ENCODE data around the gene KIF20A. TPM values are rescaled to one million over a fixed set of nuclear protein-coding genes. Genes with fewer than 3 reads are reported as not detected.
"Not testable (repeated sequence)": the region's sequence is repeated elsewhere in the genome, so short reads cannot be mapped to it uniquely, and the experiment has no call there.

The KIF20A gene
- polyA plus RNA-seq, 1 donor, result 17.5 TPM

GRCh38 chr5:138186002-138186447, 7.1 kb downstream of the KIF20A start:
- DNase-seq, result no peak

DNA sequence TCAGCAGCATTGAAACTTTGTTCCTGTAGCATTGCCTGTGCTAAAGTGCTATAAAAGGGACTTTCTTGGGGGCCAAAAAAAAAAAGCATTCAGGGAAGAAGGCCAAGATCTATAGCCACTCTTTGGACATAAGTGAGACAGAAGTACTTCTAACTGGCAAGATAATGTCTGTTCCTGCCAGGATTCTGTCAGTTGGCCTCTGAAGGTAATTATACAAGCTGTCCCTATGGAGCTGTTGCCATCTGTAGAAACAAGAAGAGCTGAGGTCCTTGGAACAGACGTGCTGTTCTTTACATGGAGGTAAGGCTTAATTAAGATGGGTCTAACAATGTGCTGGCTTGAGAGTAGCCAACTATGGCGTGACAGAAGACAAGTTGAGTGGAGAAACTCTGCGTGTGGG, 9.7 kb downstream of the KIF20A start:
- no peak for DNase-seq

DNA sequence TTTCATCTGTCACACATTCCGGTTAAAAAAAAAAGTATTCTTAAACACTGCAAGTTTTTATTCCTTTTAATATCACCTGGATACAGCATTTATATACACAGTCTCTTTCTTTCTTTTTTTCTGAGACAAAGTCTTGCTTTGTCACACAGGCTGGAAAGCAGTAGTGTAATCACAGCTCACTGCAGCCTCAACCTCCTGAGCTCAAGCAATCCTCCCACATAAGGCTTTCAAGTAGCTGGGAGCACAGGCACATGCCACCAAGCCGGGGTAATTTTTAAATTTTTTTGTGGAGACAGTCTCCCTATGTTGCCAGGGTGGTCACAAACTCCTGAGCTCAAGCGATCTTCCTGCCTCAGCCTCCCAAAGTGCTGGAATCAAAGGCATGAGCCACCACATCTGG, 13.9 kb downstream of the KIF20A start:
- no peak for DNase-seq

GRCh38 chr5:138193859-138194258, 14.9 kb downstream of the KIF20A start:
- not testable (repeated sequence) for DNase-seq

GRCh38 chr5:138210985-138211384, 32.1 kb downstream of the KIF20A start:
- no peak for DNase-seq

- DNase-seq, result no peak
These were observed 33.9 kb downstream of the KIF20A start for GRCh38 chr5:138212828-138213160.

DNA sequence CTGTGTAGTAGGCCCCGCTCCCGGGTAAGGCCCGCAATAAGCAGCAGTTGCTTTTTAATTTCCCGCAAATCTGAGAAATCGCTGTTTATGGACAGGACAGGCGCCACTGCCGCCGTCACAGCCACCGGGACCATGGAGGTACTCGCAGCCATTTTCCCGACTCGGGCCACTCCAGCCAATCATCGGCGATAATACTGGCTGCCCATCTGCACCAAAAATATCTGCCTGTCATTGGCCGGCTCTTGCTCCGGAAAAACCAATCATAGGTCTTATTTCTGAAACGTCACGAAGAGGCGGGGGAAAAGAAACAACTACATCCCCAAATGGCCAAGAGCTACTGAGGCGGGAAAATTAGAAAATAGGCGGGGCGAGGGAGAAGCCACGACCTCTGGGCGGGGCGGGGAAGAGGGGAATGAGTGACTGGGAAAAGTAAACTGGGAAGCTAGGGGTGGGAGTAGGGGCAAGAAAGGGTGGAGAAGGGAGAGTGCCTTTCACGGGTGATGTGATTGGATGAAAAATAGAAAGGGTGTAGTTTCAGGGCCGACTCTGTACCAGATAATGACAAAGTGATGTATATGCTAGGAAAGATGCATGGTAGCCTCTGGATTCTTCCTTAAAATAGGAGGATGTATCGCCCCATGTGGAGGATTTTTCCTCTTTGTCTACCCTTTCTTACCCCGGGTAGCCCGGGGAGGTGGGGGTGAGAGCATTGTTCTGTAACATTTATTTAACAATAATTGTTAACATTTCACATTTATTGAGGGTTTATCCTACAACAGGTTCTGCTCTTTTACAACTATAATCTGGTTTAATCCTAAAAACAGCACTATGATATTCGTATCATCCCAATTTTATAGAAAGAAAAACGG, 34.5 kb downstream of the KIF20A start, which contains the start of gene CDC23:
Gene CDC23, minus strand, starts transcription at position 163 of the 869 bp plus-strand sequence. Its CDS starts 11 bp downstream, at position 152.
- peak; percentile 97 for DNase-seq

- DNase-seq, result no peak
These were observed 37.9 kb downstream of the KIF20A start for GRCh38 chr5:138216799-138217198.

- DNase-seq, result no peak
These were observed 44.6 kb downstream of the KIF20A start for GRCh38 chr5:138223532-138223931.

GRCh38 chr5:138224712-138225111, 45.8 kb downstream of the KIF20A start:
- DNase-seq, result no peak

- no peak for DNase-seq
These were observed 48.0 kb downstream of the KIF20A start for GRCh38 chr5:138226910-138227309.

DNA sequence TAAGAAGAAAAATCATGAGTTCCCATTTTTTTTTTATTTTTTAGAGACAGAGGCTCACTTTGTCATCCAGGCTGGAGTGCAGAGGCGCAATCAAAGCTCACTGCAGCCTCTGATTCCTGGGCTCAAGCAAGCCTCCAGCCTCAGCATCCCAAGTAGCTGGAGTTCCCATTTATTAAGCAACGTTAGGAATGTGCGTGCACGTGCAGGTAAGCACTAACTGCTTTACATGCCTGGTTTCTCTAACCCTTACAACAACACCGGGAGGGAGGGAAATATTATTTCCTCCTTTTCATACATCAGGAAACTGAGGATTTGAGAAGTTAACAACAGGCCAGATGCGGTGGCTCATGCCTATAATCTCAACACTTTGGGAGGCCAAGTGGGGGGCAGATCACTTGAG, 50.5 kb downstream of the KIF20A start:
- DNase-seq, result no peak

DNA sequence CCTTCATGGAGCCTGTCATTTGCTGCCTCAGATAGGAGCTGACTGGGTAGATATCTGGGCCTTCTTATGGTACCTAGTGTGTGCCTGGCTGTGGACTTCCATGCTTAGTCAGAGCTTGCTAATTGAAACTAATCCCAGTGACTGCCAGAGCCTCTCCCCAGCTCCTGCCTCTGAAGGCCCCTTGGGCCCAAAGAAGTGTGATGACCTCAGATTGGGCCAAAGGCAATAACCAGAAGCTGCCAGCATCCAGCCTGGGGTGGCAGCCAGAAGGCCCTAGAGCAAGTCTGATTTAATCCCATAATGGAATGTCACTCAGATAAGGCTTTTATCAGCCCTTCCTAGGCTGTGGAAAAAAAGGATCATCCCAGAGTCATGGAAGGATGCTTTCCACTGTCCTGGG, 51.3 kb downstream of the KIF20A start:
- DNase-seq, result no peak

DNA sequence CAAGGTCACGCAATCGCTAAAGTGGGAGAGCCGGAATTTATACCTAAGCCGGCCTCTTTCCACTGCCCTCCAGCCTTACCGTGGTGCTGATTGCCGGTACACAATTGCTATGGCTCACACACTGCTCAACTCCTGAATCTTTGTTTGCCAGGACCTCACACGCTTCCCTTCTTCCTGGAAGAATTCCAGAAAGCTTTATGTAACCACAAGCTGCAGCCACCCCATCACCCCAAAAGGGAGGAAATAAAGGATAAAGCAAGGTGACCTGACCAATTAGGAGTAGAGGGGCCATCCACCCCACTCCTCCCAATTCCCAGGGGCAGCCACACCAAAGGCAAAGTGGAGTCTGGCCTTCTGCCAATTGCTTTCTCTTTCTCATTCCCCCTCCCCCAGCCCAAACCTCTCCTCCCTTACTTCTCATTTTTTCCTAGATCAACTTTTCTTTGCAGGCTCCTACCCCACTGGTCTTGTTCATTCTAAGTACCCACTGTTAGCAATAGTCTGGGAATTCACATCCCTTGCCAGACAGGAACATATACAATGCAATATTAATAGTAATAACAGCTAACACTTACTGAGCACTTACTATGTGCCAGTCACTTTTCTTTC, 52.2 kb downstream of the KIF20A start:
- no peak for DNase-seq

GRCh38 chr5:138233280-138233679, 54.4 kb downstream of the KIF20A start:
- DNase-seq, result no peak

GRCh38 chr5:138234651-138235050, 55.7 kb downstream of the KIF20A start:
- DNase-seq, result no peak

Other genes starting within 250 kb of the KIF20A start
- 24.6 TPM for gene FAM13B, start 146.0 kb upstream of the KIF20A start, polyA plus RNA-seq (ENCODE audit: insufficient read length)
- not detected for gene WNT8A, start 95.1 kb upstream of the KIF20A start, polyA plus RNA-seq (ENCODE audit: insufficient read length)
- 0.68 TPM for gene NME5, start 39.7 kb upstream of the KIF20A start, polyA plus RNA-seq (ENCODE audit: insufficient read length)
- 54.7 TPM for gene BRD8, start 482 bp upstream of the KIF20A start, polyA plus RNA-seq (ENCODE audit: insufficient read length)
- gene CDC23, start 34.2 kb downstream of the KIF20A start, polyA plus RNA-seq (ENCODE audit: insufficient read length), result 33.8 TPM
- 2.8 TPM for gene GFRA3, start 95.5 kb downstream of the KIF20A start, polyA plus RNA-seq (ENCODE audit: insufficient read length)
- gene CDC25C, start 152.7 kb downstream of the KIF20A start, polyA plus RNA-seq (ENCODE audit: insufficient read length), result 2.4 TPM
- 42.4 TPM for gene FAM53C, start 159.2 kb downstream of the KIF20A start, polyA plus RNA-seq (ENCODE audit: insufficient read length)
- 71.8 TPM for gene KDM3B, start 173.6 kb downstream of the KIF20A start, polyA plus RNA-seq (ENCODE audit: insufficient read length)